ENCODE data around the gene HOXC12.

- no peak for TF ChIP-seq POLR2A (IDR thresholded peaks at IDR 0.05)
- no peak for TF ChIP-seq EP300 (IDR thresholded peaks at IDR 0.05)
- no peak for TF ChIP-seq POLR2AphosphoS5 (IDR thresholded peaks at IDR 0.05)
- TF ChIP-seq CTCF (IDR thresholded peaks at IDR 0.05) = no peak
These were observed 22.7 kb upstream of the HOXC12 start for GRCh38 chr12:53931844-53932581.
